ENCODE measurements around the gene ZNF433. TPM values are rescaled to one million over a fixed set of nuclear protein-coding genes. Genes with fewer than 3 reads are reported as not detected.
"Not testable (repeated sequence)": the region's sequence is repeated elsewhere in the genome, so short reads cannot be mapped to it uniquely, and the experiment has no call there.

The ZNF433 gene
- total and polyA plus RNA-seq, 2 experiments from 2014 or later: 1.5 to 5.0 TPM

- H4K20me1 ChIP-seq (ENCODE audit: insufficient read depth): no peaks in the 10 kb centered on the region
- peak overlapping the region; percentile 19 for H3K4me2 ChIP-seq (ENCODE audit: unreplicated experiment)
- H3F3A ChIP-seq (ENCODE audit: insufficient read depth): peaks cover 17% of the 10 kb centered on the region
- peaks cover 49% of the 10 kb centered on the region for H3K79me2 ChIP-seq (ENCODE audit: insufficient read depth)
- H3K36me3 ChIP-seq (ENCODE audit: low read depth): peaks cover 4% of the 10 kb centered on the region; the same call in 1 of the 2 replicates
- no peak overlapping the region for H3K9ac ChIP-seq
- no peak overlapping the region for H2AFZ ChIP-seq
- DNase-seq: peak; percentile 56
- TF ChIP-seq EZH2 (IDR thresholded peaks at IDR 0.05; ENCODE audit: insufficient read depth, poor library complexity, severe bottlenecking) (no peak), EZH2phosphoT487 (IDR thresholded peaks at IDR 0.05; ENCODE audit: insufficient read depth, low read depth) (no peak)
- H3K9me2 ChIP-seq (ENCODE audit: insufficient read depth): no peaks in the 10 kb centered on the region
- in situ Hi-C loops (cut with MboI): no loop called here
- H3K4me3 ChIP-seq: no peak overlapping the region
- H3K4me1 ChIP-seq (ENCODE audit: insufficient read depth): peaks cover 14% of the 10 kb centered on the region
- H3K27me3 ChIP-seq (replicated peaks; ENCODE audit: insufficient read depth): no peaks in the 10 kb centered on the region
- WGBS, 2 experiments (ENCODE audit: low coverage in 1 of 2, low lambda C conversion rate in 2 of 2, missing lambda C conversion rate in 2 of 2): 58 to 59% methylated on average over 9 of the region's 9 CpGs
- no peaks in the 10 kb centered on the region for H3K9me3 ChIP-seq (ENCODE audit: low read depth)
- 0 out of 2 replicates have a peak overlapping the region, but pooled peaks have one; percentile 21 for H3K27ac ChIP-seq
Observed at GRCh38 chr19:12000152-12000981, 35.1 kb downstream of the ZNF433 start.

DNA sequence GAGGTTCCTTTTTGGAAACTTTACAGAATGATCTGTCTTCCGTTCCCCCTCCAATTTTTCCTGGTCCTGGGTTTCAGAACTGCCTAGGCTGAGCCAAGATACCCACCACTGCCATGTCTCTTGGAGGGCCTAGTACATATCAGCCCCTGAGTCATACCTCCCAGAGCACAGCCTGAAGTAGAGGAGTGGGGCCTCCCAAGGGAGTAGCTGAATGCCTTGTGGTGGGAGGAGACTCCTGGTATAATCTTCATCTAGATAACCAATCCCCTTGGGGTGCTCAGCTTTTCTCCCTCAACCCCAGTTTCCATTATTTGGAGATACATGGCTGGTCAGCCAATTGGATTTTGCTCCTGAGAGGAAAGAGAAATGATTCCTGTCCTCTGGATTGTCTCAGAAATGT lies 40.3 kb downstream of the ZNF433 start:
- no peak overlapping the region for H3K27ac ChIP-seq
- H3F3A ChIP-seq (ENCODE audit: insufficient read depth): peaks cover 14% of the 10 kb centered on the region
- H3K27me3 ChIP-seq (replicated peaks; ENCODE audit: insufficient read depth): no peaks in the 10 kb centered on the region
- H3K9me2 ChIP-seq (ENCODE audit: insufficient read depth): no peaks in the 10 kb centered on the region
- no peak overlapping the region for H2AFZ ChIP-seq
- H3K36me3 ChIP-seq (ENCODE audit: low read depth): no peaks in the 10 kb centered on the region
- no peaks in the 10 kb centered on the region for H4K20me1 ChIP-seq (ENCODE audit: insufficient read depth)
- peaks cover 23% of the 10 kb centered on the region for H3K4me1 ChIP-seq (ENCODE audit: insufficient read depth)
- no peak overlapping the region for H3K4me3 ChIP-seq
- TF ChIP-seq EZH2phosphoT487 (IDR thresholded peaks at IDR 0.05; ENCODE audit: insufficient read depth, low read depth): no peak
- no peak for TF ChIP-seq EZH2 (IDR thresholded peaks at IDR 0.05; ENCODE audit: insufficient read depth, poor library complexity, severe bottlenecking)
- 91 to 97% methylated on average over 1 of the region's 1 CpG for WGBS, 2 experiments (ENCODE audit: low coverage in 1 of 2, low lambda C conversion rate in 2 of 2, missing lambda C conversion rate in 2 of 2)
- peaks cover 88% of the 10 kb centered on the region for H3K79me2 ChIP-seq (ENCODE audit: insufficient read depth)
- in situ Hi-C loops (cut with MboI): no loop called here
- H3K9me3 ChIP-seq (ENCODE audit: low read depth): no peaks in the 10 kb centered on the region
- no peak overlapping the region for H3K4me2 ChIP-seq (ENCODE audit: unreplicated experiment)
- H3K9ac ChIP-seq: no peak overlapping the region
- DNase-seq: peak; percentile 60

- H3K4me2 ChIP-seq (ENCODE audit: unreplicated experiment); H3K4me3 ChIP-seq; H3K9me2 ChIP-seq (ENCODE audit: insufficient read depth); H3F3A ChIP-seq (ENCODE audit: insufficient read depth); H3K27me3 ChIP-seq (replicated peaks; ENCODE audit: insufficient read depth); H3K36me3 ChIP-seq (ENCODE audit: low read depth); H3K9me3 ChIP-seq (ENCODE audit: low read depth); in situ Hi-C loops (cut with MboI); H4K20me1 ChIP-seq (ENCODE audit: insufficient read depth); H2AFZ ChIP-seq: not testable (repeated sequence)
- peak overlapping the region; percentile 18; the same call in 1 of the 2 replicates for H3K9ac ChIP-seq
- peaks cover 73% of the 10 kb centered on the region for H3K79me2 ChIP-seq (ENCODE audit: insufficient read depth)
- peak; percentile 37 for DNase-seq
- WGBS, 2 experiments (ENCODE audit: low coverage in 1 of 2, low lambda C conversion rate in 2 of 2, missing lambda C conversion rate in 2 of 2): 57 to 58% methylated on average over 4 of the region's 4 CpGs
- peaks cover 19% of the 10 kb centered on the region; the same call in 1 of the 2 replicates for H3K4me1 ChIP-seq (ENCODE audit: insufficient read depth)
- peak overlapping the region; percentile 43 for H3K27ac ChIP-seq
Observed at GRCh38 chr19:11991921-11992320, 43.6 kb downstream of the ZNF433 start.

DNA sequence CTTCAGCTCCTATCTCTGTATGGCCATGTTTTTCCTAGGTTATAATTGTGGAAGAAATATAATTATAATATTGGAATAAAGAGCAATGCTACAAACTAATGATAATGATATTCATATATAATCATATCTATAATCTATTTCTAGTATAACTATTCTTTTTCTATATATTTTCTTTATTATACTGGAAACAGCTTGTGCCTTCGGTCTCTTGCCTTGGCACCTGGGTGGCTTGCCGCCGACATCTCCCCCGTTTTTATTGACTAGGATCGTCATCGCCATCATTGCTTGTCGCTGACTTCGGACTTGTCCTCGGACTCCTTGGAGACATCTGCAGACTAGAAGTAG lies 46.4 kb downstream of the ZNF433 start:
- H3K36me3 ChIP-seq (ENCODE audit: low read depth): no peaks in the 10 kb centered on the region
- peak overlapping the region; percentile 98 for H3K4me2 ChIP-seq (ENCODE audit: unreplicated experiment)
- H3K79me2 ChIP-seq (ENCODE audit: insufficient read depth): peaks cover 46% of the 10 kb centered on the region
- peaks cover 13% of the 10 kb centered on the region; the same call in 1 of the 2 replicates for H3K4me1 ChIP-seq (ENCODE audit: insufficient read depth)
- no peaks in the 10 kb centered on the region for H4K20me1 ChIP-seq (ENCODE audit: insufficient read depth)
- no peak for DNase-seq
- no peak overlapping the region for H3K9ac ChIP-seq
- no peaks in the 10 kb centered on the region for H3K9me2 ChIP-seq (ENCODE audit: insufficient read depth)
- no peak for TF ChIP-seq EZH2phosphoT487 (IDR thresholded peaks at IDR 0.05; ENCODE audit: insufficient read depth, low read depth)
- TF ChIP-seq EZH2 (IDR thresholded peaks at IDR 0.05; ENCODE audit: insufficient read depth, poor library complexity, severe bottlenecking): no peak
- H3K27ac ChIP-seq: no peak overlapping the region
- no peak overlapping the region for H2AFZ ChIP-seq
- H3F3A ChIP-seq (ENCODE audit: insufficient read depth): peaks cover 10% of the 10 kb centered on the region
- WGBS, 2 experiments (ENCODE audit: low coverage in 1 of 2, low lambda C conversion rate in 2 of 2, missing lambda C conversion rate in 2 of 2): 66 to 70% methylated on average over 9 of the region's 9 CpGs
- in situ Hi-C loops (cut with MboI): no loop called here
- H3K4me3 ChIP-seq: no peak overlapping the region; the same call in 1 of the 2 replicates
- no peaks in the 10 kb centered on the region for H3K27me3 ChIP-seq (replicated peaks; ENCODE audit: insufficient read depth)
- no peaks in the 10 kb centered on the region for H3K9me3 ChIP-seq (ENCODE audit: low read depth)
